Stomach (tissue), 4 donors: ENCODE measurements around the gene S100A8.

ENCODE experiments used
- EP300 ChIP-seq: sonication (generic); formaldehyde crosslinking; IDR thresholded peaks from one replicate; pipeline ENCODE4 v1.6.1; 2017; ENCODE audit warnings: antibody characterized with exemption
- POLR2A ChIP-seq, 4 donors: fragments of 450-650 bp; IDR thresholded peaks; one replicate each; pipeline ENCODE4 v1.6.1; 2016; ENCODE audit warnings: antibody characterized with exemption in 4 of 4, control low read depth in 2 of 4, mild to moderate bottlenecking in 1 of 4, moderate library complexity in 1 of 4
- POLR2AphosphoS5 ChIP-seq, 3 donors: sonication (generic); formaldehyde crosslinking; IDR thresholded peaks; one replicate each; pipeline ENCODE4 v1.6.1; 2016; ENCODE audit warnings: antibody characterized with exemption in 3 of 3
- TF ChIP-seq, protein P1 (sequence below), 7 experiments: fragments of 450-650 bp in 4 of 7; fragments of 200-600 bp in 3 of 7; sonication (generic) in 3 of 7; IDR thresholded peaks; one replicate each; pipeline ENCODE4 v1.5.1; 2016 to 2019; ENCODE audit warnings: antibody characterized with exemption in 7 of 7, control low read depth in 2 of 7, mild to moderate bottlenecking in 1 of 7

DNA sequence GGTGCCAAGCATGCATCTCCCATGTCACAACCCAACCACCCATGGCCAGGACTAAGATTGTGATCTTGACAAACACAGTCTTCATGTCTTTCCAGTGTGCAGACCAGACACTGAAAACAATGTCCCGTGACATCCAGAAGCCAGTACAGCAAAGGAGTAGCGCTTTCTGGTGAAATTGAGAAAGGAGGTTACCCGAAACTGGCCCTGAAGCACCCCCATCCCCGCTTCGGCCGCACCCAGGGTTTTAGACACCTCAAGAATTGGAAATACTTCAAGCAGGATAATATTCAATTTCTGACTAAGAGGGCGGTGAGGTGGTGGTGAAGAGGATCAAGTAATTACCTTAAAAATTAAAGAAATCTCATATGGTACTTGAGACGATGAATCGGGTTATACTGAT is 10.6 kb upstream of the S100A8 start:
- TF ChIP-seq, protein P1, sequence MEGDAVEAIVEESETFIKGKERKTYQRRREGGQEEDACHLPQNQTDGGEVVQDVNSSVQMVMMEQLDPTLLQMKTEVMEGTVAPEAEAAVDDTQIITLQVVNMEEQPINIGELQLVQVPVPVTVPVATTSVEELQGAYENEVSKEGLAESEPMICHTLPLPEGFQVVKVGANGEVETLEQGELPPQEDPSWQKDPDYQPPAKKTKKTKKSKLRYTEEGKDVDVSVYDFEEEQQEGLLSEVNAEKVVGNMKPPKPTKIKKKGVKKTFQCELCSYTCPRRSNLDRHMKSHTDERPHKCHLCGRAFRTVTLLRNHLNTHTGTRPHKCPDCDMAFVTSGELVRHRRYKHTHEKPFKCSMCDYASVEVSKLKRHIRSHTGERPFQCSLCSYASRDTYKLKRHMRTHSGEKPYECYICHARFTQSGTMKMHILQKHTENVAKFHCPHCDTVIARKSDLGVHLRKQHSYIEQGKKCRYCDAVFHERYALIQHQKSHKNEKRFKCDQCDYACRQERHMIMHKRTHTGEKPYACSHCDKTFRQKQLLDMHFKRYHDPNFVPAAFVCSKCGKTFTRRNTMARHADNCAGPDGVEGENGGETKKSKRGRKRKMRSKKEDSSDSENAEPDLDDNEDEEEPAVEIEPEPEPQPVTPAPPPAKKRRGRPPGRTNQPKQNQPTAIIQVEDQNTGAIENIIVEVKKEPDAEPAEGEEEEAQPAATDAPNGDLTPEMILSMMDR (IDR thresholded peaks at IDR 0.05) = no peak
- TF ChIP-seq POLR2AphosphoS5 (IDR thresholded peaks at IDR 0.05) = no peak
- no peak for TF ChIP-seq EP300
- TF ChIP-seq POLR2A (IDR thresholded peaks at IDR 0.05) = no peak
